CD8-positive, alpha-beta memory T cell (primary cell): ENCODE measurements around the gene TMEM128. TPM values are rescaled to one million over a fixed set of nuclear protein-coding genes. Genes with fewer than 3 reads are reported as not detected.
A peak's percentile ranks its signal among the peaks of the same experiment; 100 is the strongest.
"Not testable (repeated sequence)": the region's sequence is repeated elsewhere in the genome, so short reads cannot be mapped to it uniquely, and the experiment has no call there.

Experiments used
- CTCF ChIA-PET: fragments of 350-600 bp; sonication (Branson Sonifier 250); formaldehyde crosslinking; loops from one replicate; lab custom pipeline; 2021; ENCODE audit warnings: antibody characterized with exemption; lab: Charles Lee
- POLR2A ChIA-PET: fragments of 350-600 bp; sonication (Branson Sonifier 250); formaldehyde crosslinking; loops from one replicate; lab custom pipeline; 2021; ENCODE audit warnings: antibody characterized with exemption; lab: Charles Lee
- DNase-seq, 5 donors: peaks; one replicate each; pipeline versions ENCODE4 v3.0.0 to v3.0.0-alpha.2; 2020 to 2022; ENCODE audit warnings: mixed read lengths in 1 of 5
- H3K27ac ChIP-seq: one replicate; pipeline ENCODE4 v1.7.0; 2013; ENCODE audit warnings: low read depth, mild to moderate bottlenecking, low read length, moderate library complexity
- H3K27me3 ChIP-seq: 2 replicates; pipeline ENCODE4 v1.7.0; 2013; ENCODE audit warnings: low read length, mild to moderate bottlenecking; ENCODE audit not compliant: insufficient read depth, poor library complexity, severe bottlenecking
- H3K36me3 ChIP-seq: 2 replicates; pipeline ENCODE4 v1.7.0; 2013; ENCODE audit warnings: mild to moderate bottlenecking, low read length, moderate library complexity; ENCODE audit not compliant: insufficient read depth
- H3K4me1 ChIP-seq: 2 replicates; pipeline ENCODE4 v1.7.0; 2013; ENCODE audit warnings: mild to moderate bottlenecking, low read length, moderate library complexity; ENCODE audit not compliant: insufficient read depth
- H3K4me3 ChIP-seq: 2 replicates; pipeline ENCODE4 v1.7.0; 2013; ENCODE audit warnings: mild to moderate bottlenecking, low read length
- H3K9me3 ChIP-seq: 2 replicates; pipeline ENCODE4 v1.7.0; 2013; ENCODE audit warnings: mild to moderate bottlenecking, low read length
- H3K27ac Mint-ChIP-seq, 8 donors: one replicate each; pipeline ENCODE4 v1.8.0; 2020 to 2021; ENCODE audit warnings: mixed read lengths in 8 of 8, mild to moderate bottlenecking in 6 of 8, inconsistent platforms in 3 of 8, moderate library complexity in 3 of 8
- H3K27me3 Mint-ChIP-seq, 2 donors: one replicate each; pipeline ENCODE4 v1.8.0; 2020 to 2021; ENCODE audit warnings: mixed read lengths in 2 of 2, mild to moderate bottlenecking in 1 of 2, moderate library complexity in 1 of 2
- H3K36me3 Mint-ChIP-seq, 3 donors: one replicate each; pipeline ENCODE4 v1.8.0; 2020 to 2021; ENCODE audit warnings: mixed read lengths in 3 of 3, inconsistent platforms in 1 of 3, mild to moderate bottlenecking in 1 of 3
- H3K4me1 Mint-ChIP-seq, 3 donors: one replicate each; pipeline ENCODE4 v1.8.0; 2020 to 2021; ENCODE audit warnings: mixed read lengths in 3 of 3, inconsistent platforms in 1 of 3, mild to moderate bottlenecking in 1 of 3
- H3K4me3 Mint-ChIP-seq, 7 donors: one replicate each; pipeline ENCODE4 v1.8.0; 2020 to 2021; ENCODE audit warnings: mixed read lengths in 7 of 7, mild to moderate bottlenecking in 6 of 7, moderate library complexity in 4 of 7, inconsistent platforms in 2 of 7
- H3K9me3 Mint-ChIP-seq, 5 donors: one replicate each; pipeline ENCODE4 v1.8.0; 2020 to 2022; ENCODE audit warnings: mixed read lengths in 5 of 5, mild to moderate bottlenecking in 3 of 5, moderate library complexity in 2 of 5, inconsistent platforms in 1 of 5
- polyA plus RNA-seq: library from polyadenylated mRNA; unstranded; fragments of 300-500 nt; fragmentation: Illumina TruSeq; gene quantifications from one replicate; pipeline ENCODE4 v1.2.3, GENCODE V29; 2021
- total RNA-seq, 2 experiments: library from RNA; stranded (reverse); gene quantifications; one replicate each; pipeline ENCODE4 v1.2.3, GENCODE V29; 2021

Gene TMEM128
- total and polyA plus RNA-seq, 3 experiments from 2014 or later: 24.1 to 46.4 (median 26.6) TPM

- Mint-ChIP-seq H3K9me3 (no peaks in the 10 kb centered on the region), H3K27me3 (no peaks in the 10 kb centered on the region), H3K27ac (no peak overlapping the region), H3K4me1 (peaks cover 9 to 23% (median 21%) of the 10 kb centered on the region in 3 donors), H3K36me3 (no peaks in the 10 kb centered on the region), H3K4me3 (no peak overlapping the region)
- no peaks in the 10 kb centered on the region for H3K27me3 ChIP-seq
- H3K9me3 ChIP-seq: no peaks in the 10 kb centered on the region
- no peaks in the 10 kb centered on the region for H3K36me3 ChIP-seq
- DNase-seq: no peak
- no peak overlapping the region for H3K27ac ChIP-seq
- CTCF ChIA-PET: interaction anchor here (0.8 to 2.3 kb wide), 7 partner anchors 9 to 173 kb away, joined by 3 to 7 read pairs (median 4); partner anchors contain the start of gene TMEM128
- POLR2A ChIA-PET: no interaction called here
- no peak overlapping the region for H3K4me3 ChIP-seq
- no peaks in the 10 kb centered on the region for H3K4me1 ChIP-seq
Measured at GRCh38 chr4:4256799-4257198, 8.8 kb upstream of the TMEM128 start.

DNA sequence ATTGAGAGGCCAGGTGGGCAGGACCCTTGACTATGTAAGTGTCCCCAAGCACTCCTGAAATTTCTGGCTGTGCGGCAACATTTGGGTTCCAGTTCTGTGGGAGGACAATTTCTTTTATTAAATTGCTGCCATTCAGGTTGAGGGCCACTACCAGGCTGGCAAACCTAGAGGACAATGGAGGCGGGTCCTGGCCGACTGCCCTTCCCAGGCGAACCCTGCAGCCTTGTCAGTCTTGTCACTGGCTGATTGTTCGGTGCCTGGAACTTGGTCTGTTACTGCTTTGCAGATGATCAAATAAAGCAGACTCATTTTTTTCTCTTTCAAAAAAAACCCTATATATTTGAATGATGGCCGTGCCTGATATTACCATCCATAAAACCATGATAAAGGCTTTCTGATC is 6.6 kb upstream of the TMEM128 start:
- CTCF ChIA-PET: interaction anchor here (1.8 to 2.3 kb wide), 2 partner anchors 81 to 175 kb away, joined by 6 to 7 read pairs; no protein-coding TSS in a partner anchor
- POLR2A ChIA-PET: no interaction called here
- H3K27me3 Mint-ChIP-seq: no peaks in the 10 kb centered on the region
- Histone ChIP-seq H3K4me3 (no peak overlapping the region), H3K9me3 (no peaks in the 10 kb centered on the region), H3K4me1 (no peaks in the 10 kb centered on the region), H3K27ac (no peak overlapping the region), H3K27me3 (no peaks in the 10 kb centered on the region), H3K36me3 (no peaks in the 10 kb centered on the region)
- DNase-seq: no peak
- no peak overlapping the region for H3K4me3 Mint-ChIP-seq
- H3K9me3 Mint-ChIP-seq: no peaks in the 10 kb centered on the region
- H3K4me1 Mint-ChIP-seq: peaks cover 1 to 6% (median 6%) of the 10 kb centered on the region in 3 donors
- no peak overlapping the region for H3K27ac Mint-ChIP-seq
- no peaks in the 10 kb centered on the region for H3K36me3 Mint-ChIP-seq

DNA sequence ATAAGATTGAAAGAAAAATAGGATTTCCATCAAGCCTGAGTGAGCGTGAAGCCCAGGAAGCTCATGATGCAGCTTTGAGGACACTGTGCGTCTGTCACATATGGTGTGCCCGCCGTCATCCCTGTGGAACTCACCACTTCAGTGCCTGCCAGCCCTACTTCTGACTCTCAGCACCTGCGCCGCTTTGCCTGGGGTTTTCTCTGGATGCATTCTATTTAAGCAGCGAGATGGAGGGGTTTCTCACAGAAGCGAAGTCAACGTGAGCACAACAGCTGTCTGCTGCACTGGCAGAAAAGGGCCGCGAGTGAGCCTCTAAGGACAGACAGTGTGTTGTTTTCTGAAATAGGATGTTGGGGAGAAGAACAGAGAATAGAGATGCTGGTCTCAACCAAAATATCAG is 6.2 kb upstream of the TMEM128 start:
- ChIA-PET CTCF (interaction anchor here (2.3 kb wide), 1 partner anchor 176 kb away, joined by 6 read pairs; no protein-coding TSS in a partner anchor), POLR2A (no interaction called here)
- Histone ChIP-seq H3K4me1 (peaks cover under 1% of the 10 kb centered on the region), H3K9me3 (no peaks in the 10 kb centered on the region), H3K4me3 (no peak overlapping the region), H3K27ac (no peak overlapping the region), H3K36me3 (no peaks in the 10 kb centered on the region), H3K27me3 (no peaks in the 10 kb centered on the region)
- DNase-seq: no peak
- H3K36me3 Mint-ChIP-seq: no peaks in the 10 kb centered on the region
- no peaks in the 10 kb centered on the region for H3K27me3 Mint-ChIP-seq
- H3K4me1 Mint-ChIP-seq: peaks cover 1 to 7% (median 7%) of the 10 kb centered on the region in 3 donors
- H3K27ac Mint-ChIP-seq: no peak overlapping the region
- no peak overlapping the region for H3K4me3 Mint-ChIP-seq
- H3K9me3 Mint-ChIP-seq: no peaks in the 10 kb centered on the region

- no peaks in the 10 kb centered on the region for H3K9me3 ChIP-seq
- H3K9me3 Mint-ChIP-seq: no peaks in the 10 kb centered on the region
- H3K4me3 Mint-ChIP-seq: peak overlapping the region in 5 of 7 donors; percentile 23 to 81 (median 56)
- peaks cover 6 to 20% (median 7%) of the 10 kb centered on the region in 3 donors for H3K36me3 Mint-ChIP-seq
- H3K27me3 Mint-ChIP-seq: no peaks in the 10 kb centered on the region
- no peaks in the 10 kb centered on the region for H3K27me3 ChIP-seq
- peaks cover 26 to 41% (median 37%) of the 10 kb centered on the region in 3 donors for H3K4me1 Mint-ChIP-seq
- H3K27ac Mint-ChIP-seq: peak overlapping the region in 5 of 8 donors; percentile 39 to 98 (median 66)
- POLR2A ChIA-PET: no interaction called here
- DNase-seq: no peak
- no peak overlapping the region for H3K27ac ChIP-seq
- peaks cover 6% of the 10 kb centered on the region for H3K36me3 ChIP-seq
- CTCF ChIA-PET: interaction anchor here (1.6 to 7.6 kb wide), 3 partner anchors 10 to 292 kb away, joined by 3 to 64 read pairs (median 23); partner anchors contain the start of gene STX18
- peaks cover 16% of the 10 kb centered on the region for H3K4me1 ChIP-seq
- no peak overlapping the region for H3K4me3 ChIP-seq
Measured at GRCh38 chr4:4249866-4250265, 1.8 kb upstream of the TMEM128 start.

DNA sequence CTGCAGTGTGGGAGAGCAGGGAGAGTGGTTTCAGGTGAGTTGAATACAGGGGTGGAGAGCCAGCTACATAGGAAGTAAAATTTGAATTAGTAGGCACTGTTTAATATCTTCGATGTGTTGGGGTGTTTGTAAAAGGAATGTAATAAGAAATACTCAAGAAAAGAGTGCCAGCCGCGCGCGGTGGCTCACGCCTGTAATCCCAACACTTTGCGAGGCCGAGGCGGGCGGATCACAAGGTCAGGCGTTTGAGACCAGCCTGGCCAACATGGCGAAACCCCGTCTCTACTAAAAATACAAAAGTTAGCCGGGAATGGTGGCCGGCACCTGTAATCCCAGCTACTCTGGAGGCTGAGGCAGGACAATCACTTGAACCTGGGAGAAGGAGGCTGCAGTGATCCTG is 1.3 kb upstream of the TMEM128 start:
- not testable (repeated sequence) for H3K27me3 Mint-ChIP-seq, DNase-seq, H3K9me3 ChIP-seq, H3K27ac ChIP-seq, H3K9me3 Mint-ChIP-seq, H3K4me3 ChIP-seq, H3K27me3 ChIP-seq
- Mint-ChIP-seq H3K4me3 (peak overlapping the region in 6 of 7 donors; percentile 95 to 99 (median 96)), H3K27ac (peak overlapping the region in 7 of 8 donors; percentile 57 to 99 (median 98)), H3K4me1 (peaks cover 27 to 41% (median 37%) of the 10 kb centered on the region in 3 donors), H3K36me3 (peaks cover 7 to 25% (median 7%) of the 10 kb centered on the region in 3 donors)
- Histone ChIP-seq H3K36me3 (peaks cover 10% of the 10 kb centered on the region), H3K4me1 (peaks cover 16% of the 10 kb centered on the region)
- POLR2A ChIA-PET: interaction anchor here (0.7 to 2.3 kb wide), 4 partner anchors 10 to 293 kb away, joined by 3 to 10 read pairs (median 3); partner anchors contain the start of gene STX18
- CTCF ChIA-PET: interaction anchor here (1.6 to 7.6 kb wide), 4 partner anchors 11 to 293 kb away, joined by 3 to 64 read pairs (median 14); partner anchors contain the start of gene STX18

DNA sequence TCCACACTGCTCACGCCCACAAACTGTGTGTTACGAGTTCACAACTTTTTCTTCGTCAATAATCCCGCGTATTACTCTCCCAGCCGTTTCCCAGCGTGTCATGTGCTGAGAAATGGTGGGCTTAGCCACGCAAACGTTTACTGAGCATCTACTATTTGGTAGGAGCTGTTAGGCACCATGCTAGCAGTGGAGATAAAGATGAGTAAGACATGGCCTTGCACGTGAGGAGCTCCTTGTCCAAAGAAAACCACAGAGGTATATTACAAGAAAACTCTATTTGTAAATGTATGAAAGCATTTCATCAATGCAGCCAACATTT is 821 bp upstream of the TMEM128 start:
- H3K27me3 ChIP-seq: no peaks in the 10 kb centered on the region
- H3K9me3 ChIP-seq: no peaks in the 10 kb centered on the region
- H3K4me1 ChIP-seq: peaks cover 16% of the 10 kb centered on the region
- ChIA-PET CTCF (interaction anchor here (1.1 to 7.6 kb wide), 7 partner anchors 11 to 293 kb away, joined by 3 to 64 read pairs (median 5); partner anchors contain the start of gene STX18), POLR2A (interaction anchor here (0.7 to 2.3 kb wide), 6 partner anchors 10 to 293 kb away, joined by 3 to 10 read pairs (median 5); partner anchors contain the start of genes LYAR, NSG1, STX18 and ZBTB49)
- Mint-ChIP-seq H3K27me3 (no peaks in the 10 kb centered on the region), H3K4me1 (peaks cover 27 to 42% (median 38%) of the 10 kb centered on the region in 3 donors), H3K4me3 (peak overlapping the region; percentile 95 to 99 (median 97)), H3K36me3 (peaks cover 8 to 30% (median 9%) of the 10 kb centered on the region in 3 donors), H3K9me3 (no peaks in the 10 kb centered on the region), H3K27ac (peak overlapping the region; percentile 97 to 99 (median 98))
- peak overlapping the region; percentile 93 for H3K27ac ChIP-seq
- peaks cover 10% of the 10 kb centered on the region for H3K36me3 ChIP-seq
- H3K4me3 ChIP-seq: peak overlapping the region; percentile 74
- no peak for DNase-seq

DNA sequence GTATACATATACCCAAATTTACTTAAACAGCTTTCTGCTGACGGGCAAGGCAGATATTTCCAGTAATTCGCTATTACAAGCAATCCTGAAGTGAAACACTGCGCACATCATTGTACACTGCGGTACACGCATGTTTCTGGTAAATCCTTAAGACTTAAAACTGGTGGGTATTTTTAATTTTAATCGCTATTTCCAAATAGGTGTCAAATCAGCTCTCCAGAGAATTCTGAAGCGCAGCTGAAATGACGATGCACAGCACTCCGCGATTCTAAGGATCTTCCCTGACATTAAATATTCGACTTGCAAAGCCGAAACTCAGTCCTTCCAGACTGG is 361 bp downstream of the TMEM128 start:
- Histone ChIP-seq H3K4me1 (peaks cover 16% of the 10 kb centered on the region), H3K4me3 (peak overlapping the region; percentile 74), H3K36me3 (peaks cover 10% of the 10 kb centered on the region), H3K27me3 (no peaks in the 10 kb centered on the region), H3K9me3 (no peaks in the 10 kb centered on the region), H3K27ac (peak overlapping the region; percentile 93)
- CTCF ChIA-PET: interaction anchor here (0.9 to 7.6 kb wide), 8 partner anchors 9 to 186 kb away, joined by 3 to 64 read pairs (median 6); no protein-coding TSS in a partner anchor
- peak overlapping the region; percentile 95 to 99 (median 97) for H3K4me3 Mint-ChIP-seq
- peaks cover 25 to 44% (median 39%) of the 10 kb centered on the region in 3 donors for H3K4me1 Mint-ChIP-seq
- no peaks in the 10 kb centered on the region for H3K9me3 Mint-ChIP-seq
- H3K36me3 Mint-ChIP-seq: peaks cover 13 to 39% (median 16%) of the 10 kb centered on the region in 3 donors
- POLR2A ChIA-PET: interaction anchor here (1.3 to 2.3 kb wide), 5 partner anchors 12 to 140 kb away, joined by 6 to 11 read pairs (median 10); partner anchors contain the start of genes LYAR, NSG1 and ZBTB49
- H3K27ac Mint-ChIP-seq: peak overlapping the region; percentile 97 to 99 (median 98)
- H3K27me3 Mint-ChIP-seq: no peaks in the 10 kb centered on the region
- no peak for DNase-seq

DNA sequence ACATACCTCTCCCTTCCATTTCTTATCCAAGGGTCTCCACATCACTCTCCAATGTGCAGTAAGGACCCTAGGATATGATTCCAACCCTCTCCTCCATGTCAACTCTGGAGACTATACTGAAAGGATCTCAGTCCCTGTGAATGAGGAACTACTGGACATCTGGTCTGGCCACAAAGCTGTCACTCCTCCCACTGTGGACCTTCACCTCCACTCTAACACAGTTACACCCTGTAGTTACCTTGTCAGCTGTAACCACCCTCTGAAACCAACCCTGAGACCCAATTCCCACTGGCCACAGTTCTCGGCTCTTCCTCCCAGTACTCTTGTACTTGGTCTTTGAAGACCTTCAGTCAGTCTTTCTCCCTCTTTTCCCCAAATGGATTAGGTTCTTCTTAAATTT is 2.9 kb downstream of the TMEM128 start:
- Histone ChIP-seq H3K27ac (no peak overlapping the region), H3K27me3 (no peaks in the 10 kb centered on the region), H3K9me3 (no peaks in the 10 kb centered on the region), H3K4me1 (peaks cover 16% of the 10 kb centered on the region), H3K36me3 (peaks cover 17% of the 10 kb centered on the region), H3K4me3 (no peak overlapping the region)
- Mint-ChIP-seq H3K9me3 (no peaks in the 10 kb centered on the region), H3K4me3 (peak overlapping the region in 1 of 7 donors; percentile 43), H3K27ac (peak overlapping the region in 3 of 8 donors; percentile 54 to 86 (median 55)), H3K36me3 (peaks cover 13 to 61% (median 23%) of the 10 kb centered on the region in 3 donors), H3K4me1 (peaks cover 28 to 48% (median 46%) of the 10 kb centered on the region in 3 donors), H3K27me3 (no peaks in the 10 kb centered on the region)
- DNase-seq: no peak
- ChIA-PET POLR2A (no interaction called here), CTCF (no interaction called here)
